IPS DF 19.7 (cell line): ENCODE data around the gene PLEKHM2.

Source experiments
- DNase-seq: peaks from one replicate; pipeline ENCODE4 v3.0.0-alpha.2; 2013; ENCODE audit warnings: low read depth, low spot score

Gene PLEKHM2

GRCh38 chr1:15758343-15758931 lies 74.3 kb downstream of the PLEKHM2 start, which contains the start of gene FBLIM1:
Gene FBLIM1 (plus strand): TSS chr1:15758795. CDS start chr1:15764984, 6,189 bp downstream.
- DNase-seq, result no peak

- DNase-seq, result no peak
Observed at GRCh38 chr1:15758953-15759661, 75.0 kb downstream of the PLEKHM2 start.

- DNase-seq, result no peak
Observed at GRCh38 chr1:15760520-15761211, 76.5 kb downstream of the PLEKHM2 start.

GRCh38 chr1:15761366-15762128 lies 77.4 kb downstream of the PLEKHM2 start:
- DNase-seq, result no peak

- DNase-seq, result no peak
Observed at GRCh38 chr1:15762546-15762945, 78.4 kb downstream of the PLEKHM2 start.

- no peak for DNase-seq
Observed at GRCh38 chr1:15764269-15764764, 80.2 kb downstream of the PLEKHM2 start.

GRCh38 chr1:15764890-15765289 lies 80.8 kb downstream of the PLEKHM2 start:
- no peak for DNase-seq

GRCh38 chr1:15765495-15766194 lies 81.5 kb downstream of the PLEKHM2 start:
- DNase-seq, result no peak

GRCh38 chr1:15767941-15768340 lies 83.8 kb downstream of the PLEKHM2 start:
- DNase-seq, result no peak

- DNase-seq, result no peak
Observed at GRCh38 chr1:15768388-15768787, 84.3 kb downstream of the PLEKHM2 start.

GRCh38 chr1:15770313-15770962 lies 86.3 kb downstream of the PLEKHM2 start:
- DNase-seq, result no peak

- no peak for DNase-seq
Observed at GRCh38 chr1:15771836-15772515, 87.9 kb downstream of the PLEKHM2 start.

- DNase-seq, result no peak
Observed at GRCh38 chr1:15775706-15776105, 91.6 kb downstream of the PLEKHM2 start.

GRCh38 chr1:15777909-15778707 lies 94.0 kb downstream of the PLEKHM2 start:
- DNase-seq, result no peak
